Gastrocnemius medialis (tissue), 4 donors: ENCODE measurements around the gene ABCC5. TPM values are rescaled to one million over a fixed set of nuclear protein-coding genes. Genes with fewer than 3 reads are reported as not detected.
"Not testable (repeated sequence)": the region's sequence is repeated elsewhere in the genome, so short reads cannot be mapped to it uniquely, and the experiment has no call there.

Experiments used
- ATAC-seq, 2 donors: fragments of 150-250 bp; one replicate each; pipeline ENCODE4 v1.9.1; 2016
- DNase-seq, 2 donors: peaks; one replicate each; pipeline ENCODE4 v3.0.0-alpha.2; 2019
- H3K27ac ChIP-seq, 4 donors: fragments of 200-600 bp; sonication (generic); 1 replicate in 1 of 4; 2 replicates in 3 of 4; pipeline ENCODE4 v1.5.1; 2016 to 2018; ENCODE audit warnings: mild to moderate bottlenecking in 2 of 4, moderate library complexity in 1 of 4
- H3K27me3 ChIP-seq, 3 donors: fragments of 200-600 bp; sonication (generic) in 2 of 3; 1 replicate in 1 of 3; 2 replicates in 2 of 3; pipeline versions ENCODE4 v1.5.1 to v1.6.0; 2016 to 2019; ENCODE audit warnings: mild to moderate bottlenecking in 1 of 3, moderate library complexity in 1 of 3
- H3K36me3 ChIP-seq, 2 donors: fragments of 200-600 bp; sonication (generic) in 1 of 2; one replicate each; pipeline ENCODE4 v1.5.1; 2017 to 2018
- H3K4me1 ChIP-seq, 2 donors: fragments of 200-600 bp; sonication (generic) in 1 of 2; one replicate each; pipeline ENCODE4 v1.5.1; 2016 to 2017; ENCODE audit warnings: mild to moderate bottlenecking in 2 of 2
- H3K4me3 ChIP-seq, 4 donors: fragments of 200-600 bp; sonication (generic) in 3 of 4; 1 replicate in 1 of 4; 2 replicates in 3 of 4; pipeline ENCODE4 v1.5.1; 2016 to 2019; ENCODE audit warnings: mild to moderate bottlenecking in 2 of 4
- H3K9me3 ChIP-seq, 3 donors: fragments of 200-600 bp; sonication (generic) in 2 of 3; 1 replicate in 1 of 3; 2 replicates in 2 of 3; pipeline ENCODE4 v1.5.1; 2016 to 2019
- CTCF ChIP-seq, 5 experiments: fragments of 450-650 bp in 3 of 5; fragments of 200-600 bp in 2 of 5; sonication (generic) in 2 of 5; IDR thresholded peaks in 4 of 5; conservative IDR thresholded peaks in 1 of 5; 1 replicate in 4 of 5; 2 replicates in 1 of 5; pipeline ENCODE4 v1.5.1; 2016 to 2019; ENCODE audit warnings: antibody characterized with exemption in 5 of 5, mild to moderate bottlenecking in 3 of 5, moderate library complexity in 3 of 5
- POLR2A ChIP-seq, 2 donors: fragments of 450-650 bp; IDR thresholded peaks; one replicate each; pipeline ENCODE4 v1.6.1; 2017; ENCODE audit warnings: antibody characterized with exemption in 2 of 2, mild to moderate bottlenecking in 2 of 2, moderate library complexity in 2 of 2
- in situ Hi-C, 4 donors: fragments of 200-750 bp; cut with MboI; loops; one replicate each; pipeline versions ENCODE4 v1.15.0 to v1.8.0; 2017; ENCODE audit warnings: low sequenced_read_pairs in 4 of 4
- intact Hi-C: fragments of 100-400 bp; cut with DNase I; formaldehyde crosslinking; loops from one replicate; pipeline ENCODE4 v1.15.1; 2023; ENCODE audit warnings: low total_unique reads
- total RNA-seq, 4 donors: library from RNA; depleted of rRNA; stranded (reverse); fragments of >200 nt; gene quantifications; one replicate each; pipeline versions ENCODE4 v1.1.0 to v1.2.3, GENCODE V29; 2016

The ABCC5 gene
- total RNA-seq, 4 donors from 2014 or later = 20.4 to 52.2 (median 39.5) TPM

- Histone ChIP-seq H3K4me1 (no peaks in the 10 kb centered on the region), H3K36me3 (no peaks in the 10 kb centered on the region), H3K9me3 (no peaks in the 10 kb centered on the region), H3K27me3 (peaks cover 0 to 2% (median 0%) of the 10 kb centered on the region in 3 donors), H3K27ac (no peak overlapping the region), H3K4me3 (no peak overlapping the region)
- TF ChIP-seq POLR2A (IDR thresholded peaks at IDR 0.05) (no peak), CTCF (IDR thresholded peaks at IDR 0.05 in 4 of 5, conservative IDR thresholded peaks at IDR 0.05 in 1 of 5) (no peak)
- ATAC-seq (no peak), DNase-seq (no peak)
- intact Hi-C loops (no loop called here), in situ Hi-C loops (no loop called here)
Measured at GRCh38 chr3:184030536-184030935, 12.9 kb upstream of the ABCC5 start.

DNA sequence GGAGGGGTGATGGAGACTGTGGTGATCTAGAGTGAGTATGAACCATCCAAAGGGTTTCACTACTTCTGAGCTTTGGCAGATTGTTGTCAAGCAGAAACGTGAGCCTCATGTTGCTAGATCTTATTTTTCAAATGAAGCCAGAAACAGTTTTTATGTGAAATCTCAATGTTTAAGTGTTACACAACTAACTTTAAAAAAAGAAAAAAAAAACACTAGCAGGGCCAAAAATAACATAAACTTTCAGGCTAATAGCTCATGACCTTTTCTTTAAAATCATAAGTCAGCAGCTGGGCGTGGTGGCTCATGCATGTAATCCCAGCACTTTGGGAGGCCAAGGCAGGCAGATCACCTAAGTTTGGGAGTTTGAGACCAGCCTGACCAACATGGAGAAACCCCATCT lies 11.8 kb upstream of the ABCC5 start:
- no peaks in the 10 kb centered on the region for H3K4me1 ChIP-seq
- ATAC-seq (no peak), DNase-seq (no peak)
- H3K36me3 ChIP-seq = no peaks in the 10 kb centered on the region
- in situ Hi-C loops = loop anchor here in 1 of 4 donors (10.0 kb wide), 1 partner anchor 135 kb away; no protein-coding TSS in a partner anchor
- H3K9me3 ChIP-seq = no peaks in the 10 kb centered on the region
- TF ChIP-seq POLR2A (IDR thresholded peaks at IDR 0.05) (no peak), CTCF (IDR thresholded peaks at IDR 0.05 in 4 of 5, conservative IDR thresholded peaks at IDR 0.05 in 1 of 5) (no peak)
- intact Hi-C loops = no loop called here
- peaks cover 0 to 2% (median 0%) of the 10 kb centered on the region in 3 donors for H3K27me3 ChIP-seq
- no peak overlapping the region for H3K4me3 ChIP-seq
- no peak overlapping the region for H3K27ac ChIP-seq

GRCh38 chr3:184028275-184028890 lies 10.7 kb upstream of the ABCC5 start:
- H3K9me3 ChIP-seq, H3K27ac ChIP-seq, DNase-seq, H3K4me3 ChIP-seq, H3K36me3 ChIP-seq, H3K4me1 ChIP-seq, H3K27me3 ChIP-seq, ATAC-seq, intact Hi-C loops: not testable (repeated sequence)
- in situ Hi-C loops = loop anchor here in 1 of 4 donors (10.0 kb wide), 1 partner anchor 134 kb away; no protein-coding TSS in a partner anchor

- H3K27me3 ChIP-seq, DNase-seq, intact Hi-C loops, H3K9me3 ChIP-seq, H3K4me1 ChIP-seq, H3K27ac ChIP-seq, ATAC-seq, H3K36me3 ChIP-seq, H3K4me3 ChIP-seq: not testable (repeated sequence)
- in situ Hi-C loops = loop anchor here in 1 of 4 donors (10.0 kb wide), 1 partner anchor 130 kb away; no protein-coding TSS in a partner anchor
Measured at GRCh38 chr3:184025256-184025655, 7.6 kb upstream of the ABCC5 start.

DNA sequence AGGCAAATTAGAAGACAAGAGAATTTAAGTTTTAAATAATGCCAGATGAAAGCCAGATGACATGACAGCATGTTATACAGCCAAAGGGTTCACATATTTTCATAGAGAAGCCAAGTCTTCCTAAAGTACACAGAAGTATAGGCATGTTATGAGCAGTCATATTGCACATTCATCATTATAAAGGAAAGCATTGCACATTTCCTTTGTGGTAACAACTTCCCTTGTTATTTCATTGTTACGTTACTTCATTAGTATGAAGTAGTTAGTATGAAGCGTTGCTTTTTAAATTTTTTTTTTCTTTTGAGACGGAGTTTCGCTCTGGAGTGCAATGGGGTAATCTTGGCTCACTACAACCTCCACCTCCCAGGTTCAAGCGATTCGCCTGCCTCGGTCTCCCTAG lies 4.6 kb upstream of the ABCC5 start:
- Histone ChIP-seq H3K27ac (no peak overlapping the region), H3K27me3 (no peaks in the 10 kb centered on the region), H3K4me3 (no peak overlapping the region), H3K9me3 (no peaks in the 10 kb centered on the region), H3K4me1 (no peaks in the 10 kb centered on the region), H3K36me3 (no peaks in the 10 kb centered on the region)
- ATAC-seq = no peak
- no peak for DNase-seq
- in situ Hi-C loops = loop anchor here in 3 of 4 donors (5.0 to 10.0 kb wide), 3 partner anchors 115 to 130 kb away; no protein-coding TSS in a partner anchor
- intact Hi-C loops = no loop called here
- no peak for TF ChIP-seq POLR2A (IDR thresholded peaks at IDR 0.05)
- no peak for TF ChIP-seq CTCF (IDR thresholded peaks at IDR 0.05 in 4 of 5, conservative IDR thresholded peaks at IDR 0.05 in 1 of 5)
